NB4 (cell line): ENCODE measurements around the gene CHST8.

Experiments used
- DNase-seq: peaks from one replicate; pipeline ENCODE4 v3.0.0; 2010; ENCODE audit warnings: low read depth
- H3K4me3 ChIP-seq: one replicate; pipeline ENCODE4 v1.5.1; 2011; ENCODE audit warnings: mild to moderate bottlenecking, low read depth, low read length, moderate library complexity
- MYC ChIP-seq: IDR thresholded peaks from 2 replicates; pipeline ENCODE4 v1.6.1; 2011; ENCODE audit warnings: low read depth, low read length
- POLR2A ChIP-seq: IDR thresholded peaks from 2 replicates; pipeline ENCODE4 v1.6.1; 2011; ENCODE audit warnings: mild to moderate bottlenecking; ENCODE audit not compliant: insufficient read length; ENCODE audit errors: extremely low read depth
- TF ChIP-seq, protein P1 (sequence below): IDR thresholded peaks from 2 replicates; pipeline ENCODE4 v1.6.1; 2011; ENCODE audit warnings: low read depth, low read length
- TF ChIP-seq, protein P2 (sequence below): IDR thresholded peaks from one replicate; pipeline ENCODE4 v1.5.1; 2012; ENCODE audit warnings: low read depth, low read length

The CHST8 gene

DNA sequence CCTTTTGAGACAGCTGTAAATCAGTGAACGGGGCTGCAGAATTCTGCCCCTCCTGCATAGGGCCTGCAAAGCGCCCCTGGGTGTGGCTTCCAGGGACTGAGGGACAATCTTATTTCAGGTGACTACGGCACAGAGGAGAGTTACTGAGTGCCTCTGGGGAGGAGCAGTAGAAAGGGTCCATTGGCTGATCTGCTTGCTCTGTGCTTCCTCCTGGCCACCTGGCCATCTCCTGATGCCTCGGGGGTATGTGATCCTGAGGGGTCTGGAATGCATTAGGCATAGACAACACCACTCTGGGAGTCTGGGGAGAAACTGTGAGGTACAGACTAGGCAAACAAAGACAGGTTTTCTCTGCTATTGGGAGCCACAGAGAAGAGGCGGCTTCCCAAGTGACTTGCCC, 177.7 kb downstream of the CHST8 start:
- TF ChIP-seq POLR2A: no peak
- TF ChIP-seq, protein P1, sequence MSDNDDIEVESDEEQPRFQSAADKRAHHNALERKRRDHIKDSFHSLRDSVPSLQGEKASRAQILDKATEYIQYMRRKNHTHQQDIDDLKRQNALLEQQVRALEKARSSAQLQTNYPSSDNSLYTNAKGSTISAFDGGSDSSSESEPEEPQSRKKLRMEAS: no peak
- TF ChIP-seq, protein P2, sequence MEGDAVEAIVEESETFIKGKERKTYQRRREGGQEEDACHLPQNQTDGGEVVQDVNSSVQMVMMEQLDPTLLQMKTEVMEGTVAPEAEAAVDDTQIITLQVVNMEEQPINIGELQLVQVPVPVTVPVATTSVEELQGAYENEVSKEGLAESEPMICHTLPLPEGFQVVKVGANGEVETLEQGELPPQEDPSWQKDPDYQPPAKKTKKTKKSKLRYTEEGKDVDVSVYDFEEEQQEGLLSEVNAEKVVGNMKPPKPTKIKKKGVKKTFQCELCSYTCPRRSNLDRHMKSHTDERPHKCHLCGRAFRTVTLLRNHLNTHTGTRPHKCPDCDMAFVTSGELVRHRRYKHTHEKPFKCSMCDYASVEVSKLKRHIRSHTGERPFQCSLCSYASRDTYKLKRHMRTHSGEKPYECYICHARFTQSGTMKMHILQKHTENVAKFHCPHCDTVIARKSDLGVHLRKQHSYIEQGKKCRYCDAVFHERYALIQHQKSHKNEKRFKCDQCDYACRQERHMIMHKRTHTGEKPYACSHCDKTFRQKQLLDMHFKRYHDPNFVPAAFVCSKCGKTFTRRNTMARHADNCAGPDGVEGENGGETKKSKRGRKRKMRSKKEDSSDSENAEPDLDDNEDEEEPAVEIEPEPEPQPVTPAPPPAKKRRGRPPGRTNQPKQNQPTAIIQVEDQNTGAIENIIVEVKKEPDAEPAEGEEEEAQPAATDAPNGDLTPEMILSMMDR: no peak
- DNase-seq: no peak
- no peak overlapping the region for H3K4me3 ChIP-seq

DNA sequence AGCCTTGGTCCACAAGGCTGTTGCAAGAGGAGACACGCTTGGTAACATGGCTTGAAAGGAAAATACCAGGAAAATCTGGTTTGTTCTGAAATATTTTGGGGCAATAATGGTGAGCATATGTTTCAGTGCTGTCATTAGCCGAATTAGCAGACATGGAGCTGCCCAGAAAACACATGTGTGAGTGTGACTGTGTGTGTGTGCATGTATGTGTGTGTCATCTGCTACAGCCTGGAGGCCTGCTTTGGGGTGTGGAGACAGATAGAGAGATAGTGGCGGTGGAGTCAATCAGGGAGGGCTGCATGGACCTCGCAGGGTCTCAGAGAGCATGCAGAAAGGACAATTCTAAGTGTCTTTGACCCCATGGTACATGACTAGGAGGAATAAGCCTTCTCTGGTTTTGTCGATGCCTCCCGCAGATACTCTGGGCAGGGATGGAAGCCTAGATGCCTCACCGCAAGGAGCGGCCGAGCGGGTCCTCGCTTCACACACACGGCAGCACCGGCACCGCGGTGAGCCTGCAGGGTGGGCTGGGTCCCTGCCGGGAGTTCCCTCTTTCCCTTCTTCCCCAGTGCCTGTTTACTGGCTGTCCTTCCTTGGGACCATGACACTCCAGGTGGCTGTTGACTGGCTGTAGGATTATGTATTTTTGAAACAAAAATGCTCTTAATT, 178.4 kb downstream of the CHST8 start:
- H3K4me3 ChIP-seq: no peak overlapping the region
- no peak for DNase-seq
- TF ChIP-seq MYC: no peak
- no peak for TF ChIP-seq POLR2A
- TF ChIP-seq, protein P1: no peak
- TF ChIP-seq, protein P2: no peak

DNA sequence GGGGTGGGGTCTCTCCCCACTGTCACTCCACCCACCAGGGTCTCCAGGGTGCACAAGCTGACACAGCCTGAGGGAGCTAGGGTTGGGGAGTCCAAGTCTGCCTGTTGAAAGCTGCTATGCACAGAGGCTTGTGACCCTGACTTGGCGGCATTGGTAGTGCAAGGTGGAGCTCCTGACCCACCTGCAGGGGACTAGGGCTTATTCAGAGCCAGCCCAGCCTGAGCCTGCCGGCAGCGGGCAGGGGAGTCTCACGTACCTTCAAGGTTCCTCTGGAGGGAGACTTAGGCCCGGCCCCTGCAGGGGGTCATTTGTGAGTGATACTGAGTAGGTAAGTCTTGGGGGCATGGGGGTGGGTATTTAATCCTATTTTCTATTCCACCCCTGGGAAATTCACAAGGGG, 179.7 kb downstream of the CHST8 start:
- no peak overlapping the region for H3K4me3 ChIP-seq
- no peak for DNase-seq
- TF ChIP-seq, protein P1: no peak
- TF ChIP-seq, protein P2: no peak

DNA sequence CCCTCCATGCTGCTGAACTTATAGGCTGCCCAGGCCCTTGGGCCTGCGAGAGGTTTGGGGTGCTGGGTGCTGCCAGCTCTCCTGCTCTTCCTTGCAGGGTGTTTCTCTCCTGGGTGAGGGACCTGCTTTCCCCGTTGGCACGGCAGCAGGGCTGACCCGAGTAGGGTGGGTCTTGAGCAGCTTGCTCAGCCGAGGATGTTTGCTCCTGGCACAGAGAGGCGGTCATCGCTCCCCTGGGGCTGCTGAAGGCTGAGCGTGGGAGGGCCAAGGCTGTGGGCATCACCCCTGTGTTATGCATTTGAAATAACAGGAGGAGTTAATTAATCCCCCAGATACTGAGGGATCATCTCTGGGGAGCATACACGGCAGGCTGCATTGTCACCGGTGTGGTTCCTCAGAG, 180.2 kb downstream of the CHST8 start:
- TF ChIP-seq, protein P2: no peak
- TF ChIP-seq POLR2A: no peak
- TF ChIP-seq, protein P1: no peak
- no peak for TF ChIP-seq MYC
- no peak for DNase-seq
- no peak overlapping the region for H3K4me3 ChIP-seq

DNA sequence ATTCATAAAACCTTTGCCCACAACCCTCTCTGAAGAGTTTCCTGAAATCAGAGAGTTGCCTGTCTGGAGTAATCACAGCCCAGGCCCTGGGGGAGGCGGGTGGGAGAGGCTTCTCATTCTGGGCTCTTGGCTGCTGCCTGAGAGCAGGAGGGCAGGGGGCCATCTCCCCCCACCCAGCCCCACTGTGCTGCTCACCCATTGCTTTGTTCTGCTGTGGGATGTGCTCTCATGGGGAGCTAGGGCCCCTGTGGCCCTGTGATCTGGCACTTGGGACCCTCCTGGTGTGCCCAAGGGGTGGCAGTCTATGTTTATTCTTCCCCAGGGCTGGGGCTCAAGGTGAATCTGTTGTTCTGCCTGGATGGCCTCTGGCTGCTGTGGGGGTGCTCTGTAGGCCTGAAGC, 181.0 kb downstream of the CHST8 start:
- no peak overlapping the region for H3K4me3 ChIP-seq
- TF ChIP-seq, protein P1: no peak
- TF ChIP-seq, protein P2: no peak
- TF ChIP-seq POLR2A (no peak), MYC (no peak)
- DNase-seq: no peak
